Suppressor macrophage treated with lipopolysaccharide for 1 hour (primary cell): ENCODE data around the gene GALNT14.

ENCODE experiments used
- DNase-seq, 3 donors: peaks; one replicate each; pipeline ENCODE4 v3.0.0-alpha.2; 2020 to 2022

Gene GALNT14

GRCh38 chr2:31132786-31133185 lies 5.5 kb downstream of the GALNT14 start:
- no peak for DNase-seq

GRCh38 chr2:31131871-31132270 lies 6.4 kb downstream of the GALNT14 start:
- DNase-seq = no peak

- DNase-seq = no peak
Measured at GRCh38 chr2:31129375-31130171, 8.7 kb downstream of the GALNT14 start.

GRCh38 chr2:31127931-31128330 lies 10.3 kb downstream of the GALNT14 start:
- DNase-seq = peak in 1 of 3 donors; percentile 6

- DNase-seq = no peak
Measured at GRCh38 chr2:31125918-31126695, 12.1 kb downstream of the GALNT14 start.

- DNase-seq = no peak
Measured at GRCh38 chr2:31124904-31125303, 13.3 kb downstream of the GALNT14 start.

GRCh38 chr2:31122133-31122532 lies 16.1 kb downstream of the GALNT14 start:
- DNase-seq = no peak

GRCh38 chr2:31113765-31114164 lies 24.5 kb downstream of the GALNT14 start:
- DNase-seq = no peak

GRCh38 chr2:31112544-31112943 lies 25.7 kb downstream of the GALNT14 start:
- no peak for DNase-seq

GRCh38 chr2:31110998-31111397 lies 27.2 kb downstream of the GALNT14 start:
- DNase-seq = no peak

GRCh38 chr2:31110431-31110830 lies 27.8 kb downstream of the GALNT14 start:
- peak; percentile 38 to 51 (median 45) for DNase-seq

GRCh38 chr2:31109633-31110192 lies 28.5 kb downstream of the GALNT14 start:
- no peak for DNase-seq

- DNase-seq = no peak
Measured at GRCh38 chr2:31108561-31109286, 29.5 kb downstream of the GALNT14 start.

- no peak for DNase-seq
Measured at GRCh38 chr2:31107591-31108300, 30.5 kb downstream of the GALNT14 start.

GRCh38 chr2:31101701-31102100 lies 36.5 kb downstream of the GALNT14 start:
- peak; percentile 57 to 68 (median 58) for DNase-seq

GRCh38 chr2:31097962-31098613 lies 40.2 kb downstream of the GALNT14 start:
- DNase-seq = no peak

- no peak for DNase-seq
Measured at GRCh38 chr2:31090188-31090587, 48.1 kb downstream of the GALNT14 start.

GRCh38 chr2:31089645-31090044 lies 48.6 kb downstream of the GALNT14 start:
- DNase-seq = no peak

- no peak for DNase-seq
Measured at GRCh38 chr2:31088504-31089195, 49.6 kb downstream of the GALNT14 start.

- DNase-seq = no peak
Measured at GRCh38 chr2:31087491-31087890, 50.7 kb downstream of the GALNT14 start.

GRCh38 chr2:31086590-31086989 lies 51.6 kb downstream of the GALNT14 start:
- DNase-seq = no peak
